ENCODE data around the gene CASS4. TPM values are rescaled to one million over a fixed set of nuclear protein-coding genes. Genes with fewer than 3 reads are reported as not detected.

CASS4 gene, protein sequence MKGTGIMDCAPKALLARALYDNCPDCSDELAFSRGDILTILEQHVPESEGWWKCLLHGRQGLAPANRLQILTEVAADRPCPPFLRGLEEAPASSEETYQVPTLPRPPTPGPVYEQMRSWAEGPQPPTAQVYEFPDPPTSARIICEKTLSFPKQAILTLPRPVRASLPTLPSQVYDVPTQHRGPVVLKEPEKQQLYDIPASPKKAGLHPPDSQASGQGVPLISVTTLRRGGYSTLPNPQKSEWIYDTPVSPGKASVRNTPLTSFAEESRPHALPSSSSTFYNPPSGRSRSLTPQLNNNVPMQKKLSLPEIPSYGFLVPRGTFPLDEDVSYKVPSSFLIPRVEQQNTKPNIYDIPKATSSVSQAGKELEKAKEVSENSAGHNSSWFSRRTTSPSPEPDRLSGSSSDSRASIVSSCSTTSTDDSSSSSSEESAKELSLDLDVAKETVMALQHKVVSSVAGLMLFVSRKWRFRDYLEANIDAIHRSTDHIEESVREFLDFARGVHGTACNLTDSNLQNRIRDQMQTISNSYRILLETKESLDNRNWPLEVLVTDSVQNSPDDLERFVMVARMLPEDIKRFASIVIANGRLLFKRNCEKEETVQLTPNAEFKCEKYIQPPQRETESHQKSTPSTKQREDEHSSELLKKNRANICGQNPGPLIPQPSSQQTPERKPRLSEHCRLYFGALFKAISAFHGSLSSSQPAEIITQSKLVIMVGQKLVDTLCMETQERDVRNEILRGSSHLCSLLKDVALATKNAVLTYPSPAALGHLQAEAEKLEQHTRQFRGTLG
- total RNA-seq (2014; rRNA removed; shearing (Covaris generic); ENCODE audit: low replicate concordance) = not detected in 2 replicates

DNA sequence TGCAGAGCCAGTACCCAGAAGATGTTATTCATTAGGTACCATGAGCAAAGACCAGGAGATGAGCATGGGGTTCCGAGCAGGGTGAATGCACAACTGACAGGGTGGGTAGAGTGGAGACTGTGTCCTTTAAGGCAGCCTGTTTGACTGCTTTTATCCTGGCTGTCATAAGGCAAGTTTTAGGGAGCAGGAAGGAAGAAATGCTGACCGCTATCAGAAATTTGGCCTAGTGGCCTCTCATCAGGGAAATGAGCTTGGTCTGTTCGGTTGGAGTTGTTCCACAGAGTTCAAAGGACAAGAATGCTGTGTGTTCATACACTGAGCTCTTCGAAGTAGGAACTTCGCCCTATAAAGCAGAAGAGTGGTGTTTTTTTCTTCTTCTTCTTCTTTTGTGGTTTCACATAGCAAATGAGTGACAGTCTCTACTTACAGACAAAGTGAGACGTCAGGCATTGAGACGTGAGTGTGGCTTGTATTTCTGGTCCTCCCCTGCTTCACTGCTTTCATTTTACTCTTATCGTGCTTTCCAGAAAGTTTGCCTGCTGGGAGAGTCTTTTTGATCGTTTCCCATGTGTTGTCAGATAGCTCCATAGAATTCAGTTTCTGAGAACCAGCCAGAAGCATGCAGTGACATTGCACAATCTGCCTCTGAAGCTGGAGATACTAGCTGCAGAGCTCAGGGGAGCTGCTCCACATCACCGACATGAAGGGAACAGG lies at the start of gene CASS4:
Gene CASS4 (plus strand): TSS at position 502 of the 714 bp plus-strand sequence. CDS start 199 bp downstream, at position 701.
- DNase-seq (ENCODE audit: low read depth) = no peak
- in situ Hi-C loops (cut with HindIII; ENCODE audit: low pct_unique_long_range_greater_than_20kb, low sequenced_read_pairs) = no loop called here

DNA sequence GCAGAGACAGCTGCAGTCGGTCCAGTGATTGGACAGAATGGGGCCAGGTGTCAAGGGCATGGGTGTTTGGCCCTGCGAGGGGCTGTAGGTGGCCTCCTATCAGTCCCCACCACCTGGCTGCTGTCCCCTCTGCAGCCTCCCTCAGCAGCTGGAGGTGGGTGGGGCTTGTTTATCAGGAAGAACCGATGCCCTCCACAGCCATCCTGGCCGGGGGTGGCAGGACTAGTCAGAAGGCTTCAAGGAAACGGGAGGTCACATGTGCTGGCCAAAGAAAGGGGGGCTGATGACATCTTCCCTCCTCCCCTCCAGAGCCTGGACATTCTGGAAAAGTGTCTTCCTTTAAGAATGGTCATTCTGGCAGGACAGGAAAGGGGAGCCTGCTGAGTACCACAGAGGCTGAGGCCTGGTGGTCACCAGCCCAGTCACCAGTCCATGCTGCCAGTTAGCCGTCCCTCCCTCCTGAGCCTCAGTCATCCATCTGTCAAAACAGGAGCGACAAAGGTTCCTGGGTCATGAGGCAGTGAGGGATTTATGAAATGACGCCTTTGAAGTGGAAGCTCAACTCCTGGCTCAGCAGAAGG lies 49.1 kb upstream of the CASS4 start:
- in situ Hi-C loops (cut with HindIII; ENCODE audit: low pct_unique_long_range_greater_than_20kb, low sequenced_read_pairs) = no loop called here
- DNase-seq (ENCODE audit: low read depth) = no peak

DNA sequence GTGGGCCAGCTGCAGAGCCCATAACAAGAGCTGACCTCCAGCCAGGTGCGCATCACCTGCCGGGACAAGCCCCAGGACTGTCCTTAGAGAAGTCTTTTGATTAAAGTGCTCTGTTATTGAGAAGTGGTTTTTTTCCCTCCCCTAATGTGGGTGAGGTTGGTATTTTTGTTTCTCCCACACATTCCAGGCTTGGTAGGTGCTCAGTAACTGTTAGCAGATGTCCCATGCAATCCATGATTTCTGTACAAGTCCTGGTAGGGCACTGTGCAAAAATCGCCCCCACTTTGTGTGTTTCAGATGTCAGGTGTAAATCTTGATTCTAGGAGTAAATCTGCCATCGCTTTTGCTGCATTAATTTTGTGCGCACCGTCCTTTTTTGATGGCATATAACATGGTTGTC lies 48.6 kb upstream of the CASS4 start:
- DNase-seq (ENCODE audit: low read depth) = no peak
- in situ Hi-C loops (cut with HindIII; ENCODE audit: low pct_unique_long_range_greater_than_20kb, low sequenced_read_pairs) = no loop called here

DNA sequence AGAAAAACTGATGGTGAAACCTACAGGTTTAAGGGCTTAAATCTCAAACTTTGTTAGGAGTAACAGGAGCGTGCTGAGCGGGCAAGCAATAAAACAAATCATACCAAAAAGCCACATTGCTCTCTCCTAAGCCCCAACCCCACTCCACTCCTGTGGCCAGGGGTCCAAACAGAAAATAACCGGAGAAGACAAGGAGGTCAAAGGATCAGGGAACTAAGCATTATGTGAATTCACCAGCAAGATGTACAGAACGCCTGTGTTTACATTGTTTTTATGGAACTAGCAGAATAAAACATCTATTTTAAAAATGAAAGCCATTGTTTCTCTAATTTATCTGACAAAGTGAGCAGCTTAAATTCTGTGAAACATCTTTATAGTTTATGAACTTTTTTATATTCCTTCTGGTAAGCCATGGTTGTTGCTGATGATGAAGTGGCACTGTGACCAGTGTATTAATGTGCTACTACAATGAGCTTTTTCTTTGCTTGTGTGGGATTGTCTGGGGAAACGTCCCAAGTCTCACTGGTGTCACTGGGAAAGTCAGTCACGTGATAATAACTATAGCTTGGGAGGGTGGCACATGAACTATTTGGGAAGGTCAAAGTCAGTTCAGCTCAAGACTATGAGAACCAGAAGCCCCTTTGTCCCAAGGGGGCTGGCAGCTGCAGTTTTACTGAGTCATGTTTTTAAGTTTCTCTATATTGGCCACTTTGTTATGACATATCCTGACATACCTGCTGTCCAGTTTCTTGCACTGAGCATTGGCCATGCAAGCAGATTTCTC lies 43.5 kb upstream of the CASS4 start:
- DNase-seq (ENCODE audit: low read depth) = no peak
- in situ Hi-C loops (cut with HindIII; ENCODE audit: low pct_unique_long_range_greater_than_20kb, low sequenced_read_pairs) = no loop called here

DNA sequence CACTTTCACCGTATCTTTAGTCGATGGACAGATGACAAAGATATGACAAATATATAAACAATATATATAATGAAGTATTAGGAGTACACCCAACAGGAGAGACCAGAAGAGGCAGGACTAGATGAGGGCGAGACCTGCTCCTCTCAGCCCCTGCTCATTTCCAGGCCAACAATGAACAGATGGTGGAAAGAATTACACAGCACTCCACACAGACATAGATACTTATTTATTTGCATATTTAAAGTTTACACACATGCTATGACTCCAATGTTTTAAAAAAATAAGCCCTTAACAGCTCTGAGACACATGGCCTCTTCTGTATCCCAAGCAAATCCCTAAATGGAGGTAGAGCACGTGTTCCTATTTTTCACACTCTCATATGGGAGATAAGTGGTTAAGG lies 42.9 kb upstream of the CASS4 start:
- no peak for DNase-seq (ENCODE audit: low read depth)
- in situ Hi-C loops (cut with HindIII; ENCODE audit: low pct_unique_long_range_greater_than_20kb, low sequenced_read_pairs) = no loop called here

DNA sequence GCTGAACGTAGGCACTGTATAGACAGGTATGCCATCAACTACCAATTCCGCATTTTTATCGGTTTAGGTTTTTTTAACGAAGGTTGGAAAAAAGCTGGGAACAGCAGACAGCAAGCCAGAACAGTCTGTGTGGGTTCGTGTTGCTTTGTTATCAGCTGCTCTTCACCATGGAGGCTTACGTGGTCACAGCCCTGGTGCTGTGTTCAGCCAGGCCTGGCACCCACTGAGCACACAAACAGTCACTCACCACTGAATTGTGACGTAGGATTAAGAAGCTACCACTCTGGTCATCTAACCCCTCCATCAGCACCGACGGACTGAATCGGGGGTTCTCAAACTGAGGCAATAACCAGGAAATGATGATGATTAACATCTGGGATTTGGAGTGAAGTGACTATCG lies 40.1 kb upstream of the CASS4 start:
- in situ Hi-C loops (cut with HindIII; ENCODE audit: low pct_unique_long_range_greater_than_20kb, low sequenced_read_pairs) = no loop called here
- DNase-seq (ENCODE audit: low read depth) = no peak

DNA sequence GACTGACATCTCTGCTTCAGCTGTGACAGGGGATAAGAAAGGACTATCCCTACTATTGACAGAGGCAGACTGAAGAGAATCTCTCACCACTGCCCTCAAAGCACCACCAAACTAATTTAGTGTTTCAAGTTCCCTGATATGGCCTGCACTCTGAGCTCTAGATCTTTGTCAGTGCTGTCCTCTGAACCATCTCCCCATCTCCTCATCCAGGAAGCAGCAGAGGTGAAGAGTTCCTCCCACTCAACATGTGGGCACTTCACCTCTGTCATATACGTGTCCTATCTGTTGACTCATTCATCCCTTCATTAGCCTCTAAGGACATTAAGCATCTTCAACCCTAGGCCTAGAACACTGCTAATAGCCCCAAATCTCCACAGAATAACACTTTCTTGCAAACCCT lies 39.2 kb upstream of the CASS4 start:
- DNase-seq (ENCODE audit: low read depth) = no peak
- in situ Hi-C loops (cut with HindIII; ENCODE audit: low pct_unique_long_range_greater_than_20kb, low sequenced_read_pairs) = no loop called here

DNA sequence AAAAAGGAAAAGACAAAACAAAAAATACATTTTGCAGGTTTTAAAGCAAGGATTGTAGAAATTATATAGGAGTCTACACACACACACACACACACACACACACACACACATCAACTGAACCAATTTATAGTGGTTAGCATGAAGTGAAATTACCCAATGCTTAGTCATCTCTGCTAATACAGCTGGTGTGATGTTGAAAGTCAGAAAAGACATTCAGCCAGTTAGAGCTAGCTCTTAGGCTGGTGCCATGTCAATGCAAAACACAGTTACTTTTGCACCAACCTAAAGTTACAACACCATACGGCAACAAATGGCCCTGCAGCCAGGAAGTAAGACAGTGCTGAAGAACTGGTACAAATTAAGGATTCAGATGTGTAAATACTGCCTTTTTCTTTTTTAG lies 38.1 kb upstream of the CASS4 start:
- in situ Hi-C loops (cut with HindIII; ENCODE audit: low pct_unique_long_range_greater_than_20kb, low sequenced_read_pairs) = no loop called here
- peak; percentile 35 for DNase-seq (ENCODE audit: low read depth)

DNA sequence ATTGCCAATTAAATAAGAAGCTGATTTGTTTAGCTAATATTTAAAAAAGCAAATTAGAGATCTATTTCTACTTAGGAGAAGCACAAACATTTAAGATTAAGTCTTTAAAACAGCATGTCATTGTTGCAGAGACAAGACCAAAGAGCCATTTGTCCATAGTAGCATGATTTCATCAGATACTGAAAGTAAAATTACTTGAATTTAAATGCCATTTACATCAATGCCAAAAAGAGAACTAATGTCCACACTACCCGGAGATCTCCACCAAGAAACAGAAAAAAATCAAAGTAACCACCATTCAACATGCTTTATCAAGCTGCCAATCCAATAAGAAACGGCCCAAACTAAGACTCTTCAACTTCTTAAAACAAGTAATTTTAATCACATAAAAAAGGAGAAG lies 35.7 kb upstream of the CASS4 start:
- no peak for DNase-seq (ENCODE audit: low read depth)
- in situ Hi-C loops (cut with HindIII; ENCODE audit: low pct_unique_long_range_greater_than_20kb, low sequenced_read_pairs) = no loop called here

DNA sequence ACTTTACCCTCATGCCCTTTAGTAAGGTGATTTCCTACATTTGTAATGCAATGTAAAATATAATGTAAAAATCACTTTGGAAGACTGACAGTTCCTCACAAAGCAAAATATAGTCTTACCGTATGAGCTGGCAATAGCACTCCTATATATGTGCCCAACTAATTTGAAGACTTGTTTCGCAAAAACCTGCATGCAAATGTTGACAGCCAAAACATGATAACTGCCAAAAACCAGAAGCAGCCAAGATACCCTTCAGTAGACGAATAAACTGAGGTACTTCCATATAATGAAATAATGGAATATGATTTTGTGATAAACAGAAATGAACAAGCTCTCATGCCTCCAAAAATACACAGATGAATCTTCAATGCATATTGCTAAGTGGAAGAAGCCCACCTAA lies 33.7 kb upstream of the CASS4 start:
- in situ Hi-C loops (cut with HindIII; ENCODE audit: low pct_unique_long_range_greater_than_20kb, low sequenced_read_pairs) = no loop called here
- DNase-seq (ENCODE audit: low read depth) = no peak

DNA sequence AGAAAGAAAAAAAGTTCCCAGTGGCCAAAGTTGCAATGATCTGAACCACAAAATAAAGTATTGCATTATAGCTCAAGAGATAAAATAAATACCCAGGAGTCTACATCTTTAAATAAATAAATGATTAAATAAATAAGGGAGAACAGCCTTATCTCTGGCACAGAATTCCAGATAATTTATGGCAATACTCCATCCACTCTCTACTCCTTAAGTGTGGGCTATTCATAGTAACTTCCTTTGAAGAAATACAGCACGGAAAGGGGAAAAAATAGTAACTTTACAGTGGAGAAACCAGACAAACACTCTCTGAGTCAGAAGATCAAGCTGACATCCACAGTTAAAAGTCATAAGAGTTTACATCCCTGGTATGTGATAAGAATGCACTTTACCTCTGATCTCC lies 31.7 kb upstream of the CASS4 start:
- in situ Hi-C loops (cut with HindIII; ENCODE audit: low pct_unique_long_range_greater_than_20kb, low sequenced_read_pairs) = no loop called here
- no peak for DNase-seq (ENCODE audit: low read depth)

DNA sequence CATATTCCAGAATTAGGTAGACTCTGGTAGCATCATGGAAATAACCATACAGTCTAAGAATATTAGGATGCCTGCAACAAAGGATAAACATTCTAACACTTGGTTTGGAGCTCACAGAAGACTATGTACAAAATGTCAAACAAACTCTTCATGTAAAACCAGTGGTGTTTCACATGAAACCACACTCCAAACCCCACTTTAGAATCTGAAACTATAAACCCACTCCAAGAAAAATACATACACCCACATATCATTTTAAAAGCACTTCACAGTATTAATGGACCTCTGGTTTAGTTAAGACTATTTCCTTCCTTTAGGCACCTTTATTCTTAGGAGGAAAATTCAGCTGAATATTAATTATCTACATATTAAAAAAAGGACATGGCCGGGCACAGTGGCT lies 30.6 kb upstream of the CASS4 start:
- in situ Hi-C loops (cut with HindIII; ENCODE audit: low pct_unique_long_range_greater_than_20kb, low sequenced_read_pairs) = no loop called here
- no peak for DNase-seq (ENCODE audit: low read depth)

DNA sequence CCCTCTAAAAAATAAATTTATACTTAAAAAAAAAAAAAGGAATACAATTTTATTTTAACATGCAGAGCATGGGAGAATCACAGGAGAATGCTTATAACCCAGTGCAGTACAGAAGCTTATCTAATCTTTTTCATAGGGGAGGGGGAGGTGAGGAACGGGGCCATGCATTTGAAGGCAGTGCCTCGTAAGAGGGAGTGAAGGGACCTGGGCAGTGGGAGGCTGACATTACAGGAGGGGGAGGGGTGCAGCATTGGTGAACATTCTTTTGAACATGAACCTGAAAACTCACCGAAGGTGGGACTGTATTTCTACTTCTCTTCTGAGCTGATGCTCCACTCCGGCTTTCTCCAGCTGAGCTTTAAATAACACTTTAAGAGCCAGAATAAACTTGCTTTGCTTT lies 29.4 kb upstream of the CASS4 start:
- in situ Hi-C loops (cut with HindIII; ENCODE audit: low pct_unique_long_range_greater_than_20kb, low sequenced_read_pairs) = no loop called here

DNA sequence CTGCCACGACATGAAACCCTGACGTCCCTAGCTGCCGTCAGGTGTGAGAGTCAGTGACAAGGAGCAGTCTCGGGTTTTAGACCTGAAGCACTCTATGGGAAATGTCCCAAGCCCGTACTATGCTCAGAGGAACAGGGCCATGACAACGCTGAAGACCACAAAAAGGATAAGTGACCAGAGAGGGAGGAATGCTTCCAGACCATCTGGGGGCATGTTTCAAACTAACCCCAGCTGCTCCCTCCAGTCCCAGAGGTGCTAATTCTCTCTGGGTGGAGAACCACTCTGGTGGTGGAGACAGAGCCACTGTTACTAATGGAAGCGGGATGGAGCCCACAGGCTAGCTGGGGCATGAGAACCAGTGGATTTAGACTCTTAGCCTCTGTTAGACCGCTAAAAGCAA lies 28.7 kb upstream of the CASS4 start:
- in situ Hi-C loops (cut with HindIII; ENCODE audit: low pct_unique_long_range_greater_than_20kb, low sequenced_read_pairs) = no loop called here
- DNase-seq (ENCODE audit: low read depth) = no peak

More for the DNA sequence above, 29.4 kb upstream of the CASS4 start:
- no peak for DNase-seq (ENCODE audit: low read depth)

DNA sequence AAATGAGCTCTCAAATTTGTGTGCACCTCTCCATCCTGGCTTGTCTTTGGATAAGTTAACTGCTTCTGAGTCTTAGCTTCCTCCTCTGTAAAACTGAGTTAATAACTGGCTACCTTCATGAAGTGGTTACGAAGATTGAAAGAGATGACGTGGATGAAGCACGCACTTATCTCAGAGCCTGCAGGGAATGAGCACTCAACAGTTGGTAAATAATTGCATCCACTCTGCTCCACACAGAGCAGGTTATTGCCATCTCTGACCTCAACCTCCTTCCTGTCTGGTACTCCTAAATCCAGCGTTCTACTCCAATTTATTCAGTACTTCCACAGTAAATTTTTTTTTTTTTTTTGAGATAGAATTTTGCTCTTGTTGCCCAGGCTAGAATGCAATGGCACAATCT lies 26.9 kb upstream of the CASS4 start:
- in situ Hi-C loops (cut with HindIII; ENCODE audit: low pct_unique_long_range_greater_than_20kb, low sequenced_read_pairs) = no loop called here
- no peak for DNase-seq (ENCODE audit: low read depth)

DNA sequence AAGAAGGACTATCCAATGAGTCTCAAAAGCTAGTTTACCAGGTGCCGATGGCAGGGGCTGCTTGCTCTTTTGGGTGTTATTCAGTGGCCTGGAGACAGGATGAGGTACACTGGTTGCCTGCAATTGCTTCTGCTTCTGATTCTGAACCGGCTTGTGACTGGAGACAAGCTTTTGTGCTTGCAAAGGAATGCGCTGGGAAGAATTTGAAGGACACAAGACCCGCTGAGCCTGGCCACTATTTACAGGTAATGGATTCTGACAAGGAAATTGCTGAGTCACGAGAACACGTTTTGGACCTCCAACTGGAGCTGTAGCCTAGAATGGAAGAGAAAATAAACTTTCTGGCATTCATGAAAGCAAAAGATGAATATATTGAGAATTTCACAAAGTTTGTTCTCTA lies 25.8 kb upstream of the CASS4 start:
- DNase-seq (ENCODE audit: low read depth) = no peak
- in situ Hi-C loops (cut with HindIII; ENCODE audit: low pct_unique_long_range_greater_than_20kb, low sequenced_read_pairs) = no loop called here

DNA sequence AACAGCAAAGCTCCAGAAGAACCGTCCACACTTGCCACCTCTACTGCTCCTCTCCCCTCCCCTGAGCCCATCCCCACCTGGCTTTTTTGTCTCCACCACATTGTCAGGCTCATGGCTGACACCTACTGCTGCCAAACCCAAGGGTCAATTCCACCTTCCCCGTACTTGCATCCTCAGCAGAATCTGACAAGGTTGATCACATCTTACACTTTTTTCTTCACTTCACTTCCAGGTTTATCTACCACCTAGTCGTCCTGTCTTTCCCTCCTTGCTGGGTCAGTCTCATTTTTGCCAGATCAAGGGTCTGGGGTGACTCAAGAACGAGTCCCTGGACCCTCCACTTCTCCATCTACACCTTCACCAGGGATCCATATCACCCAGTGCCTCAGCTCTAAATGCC lies 23.2 kb upstream of the CASS4 start:
- no peak for DNase-seq (ENCODE audit: low read depth)
- in situ Hi-C loops (cut with HindIII; ENCODE audit: low pct_unique_long_range_greater_than_20kb, low sequenced_read_pairs) = no loop called here

DNA sequence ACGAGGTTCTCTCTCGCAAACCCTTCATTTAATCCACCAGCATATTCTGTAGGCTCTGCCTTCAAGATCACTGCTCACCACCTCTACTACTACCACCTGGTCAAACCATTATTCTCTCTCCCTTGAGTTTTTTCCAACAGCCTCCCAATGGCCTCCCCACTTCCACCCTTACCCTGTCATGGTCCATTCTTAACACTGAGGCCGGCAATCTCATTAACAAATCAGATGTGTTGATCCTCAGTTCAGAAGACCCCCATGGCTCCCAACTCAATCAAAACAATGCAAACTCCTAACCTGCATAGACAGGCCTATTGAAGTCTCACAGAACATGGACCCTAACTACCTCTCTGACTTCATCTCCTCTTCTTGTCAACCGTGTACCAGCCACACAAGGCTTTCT lies 22.3 kb upstream of the CASS4 start:
- in situ Hi-C loops (cut with HindIII; ENCODE audit: low pct_unique_long_range_greater_than_20kb, low sequenced_read_pairs) = no loop called here

More for the DNA sequence above, 22.3 kb upstream of the CASS4 start:
- DNase-seq (ENCODE audit: low read depth) = no peak

All from Caki2 (cell line).